Loucy (cell line): ENCODE measurements around the gene MBD2.

Source experiments
- H2AFZ ChIP-seq: fragments of 200-600 bp; sonication (generic); 2 replicates; pipeline ENCODE4 v1.6.0; 2016; ENCODE audit warnings: antibody characterized with exemption, mild to moderate bottlenecking, low read length, moderate library complexity
- H3F3A ChIP-seq: fragments of 200-600 bp; 2 replicates; pipeline ENCODE4 v1.6.0; 2016; ENCODE audit warnings: antibody characterized with exemption, low read depth, mild to moderate bottlenecking
- H3K27me3 ChIP-seq: fragments of 200-600 bp; sonication (generic); 2 replicates; pipeline ENCODE4 v1.6.1; 2014; ENCODE audit warnings: low read length, mild to moderate bottlenecking; ENCODE audit not compliant: insufficient read depth, poor library complexity, severe bottlenecking
- H3K36me3 ChIP-seq: fragments of 200-600 bp; sonication (generic); 2 replicates; pipeline ENCODE4 v1.6.1; 2016; ENCODE audit warnings: low read length; ENCODE audit not compliant: insufficient read depth
- H3K4me1 ChIP-seq: fragments of 200-600 bp; sonication (generic); 2 replicates; pipeline ENCODE4 v1.5.1; 2014; ENCODE audit warnings: low read length, mild to moderate bottlenecking; ENCODE audit not compliant: insufficient read depth, poor library complexity, severe bottlenecking
- H3K4me2 ChIP-seq: fragments of 200-600 bp; sonication (generic); 2 replicates; pipeline ENCODE4 v1.6.0; 2014; ENCODE audit warnings: antibody characterized with exemption, low read length, low read depth, mild to moderate bottlenecking; ENCODE audit not compliant: poor library complexity, severe bottlenecking
- H3K4me3 ChIP-seq: fragments of 200-600 bp; sonication (generic); 2 replicates; pipeline ENCODE4 v1.5.1; 2014; ENCODE audit warnings: low read length, mild to moderate bottlenecking, mixed read lengths; ENCODE audit not compliant: poor library complexity, severe bottlenecking
- H3K79me2 ChIP-seq: fragments of 200-600 bp; sonication (generic); 2 replicates; pipeline ENCODE4 v1.6.1; 2014; ENCODE audit warnings: low read length; ENCODE audit not compliant: insufficient read depth
- H3K9ac ChIP-seq: fragments of 200-600 bp; sonication (generic); 2 replicates; pipeline ENCODE4 v1.6.0; 2014; ENCODE audit warnings: mild to moderate bottlenecking, low read depth, low read length, moderate library complexity; ENCODE audit not compliant: poor library complexity, severe bottlenecking
- H3K9me2 ChIP-seq: fragments of 200-600 bp; sonication (generic); replicated peaks from 2 replicates; pipeline ENCODE4 v1.6.1; 2016; ENCODE audit warnings: low read depth, low read length, mixed read lengths
- H3K9me3 ChIP-seq: fragments of 200-600 bp; sonication (generic); 2 replicates; pipeline ENCODE4 v1.6.1; 2014; ENCODE audit warnings: mild to moderate bottlenecking, antibody characterized with exemption, low read length, low read depth; ENCODE audit not compliant: insufficient read depth
- H4K20me1 ChIP-seq: fragments of 200-600 bp; sonication (generic); 2 replicates; pipeline ENCODE4 v1.6.0; 2014; ENCODE audit warnings: antibody characterized with exemption, low read length, mild to moderate bottlenecking; ENCODE audit not compliant: insufficient read depth, poor library complexity, severe bottlenecking
- EZH2phosphoT487 ChIP-seq: fragments of 200-600 bp; IDR thresholded peaks from 2 replicates; pipeline ENCODE4 v1.6.1; 2018; ENCODE audit warnings: antibody characterized with exemption, mild to moderate bottlenecking, moderate library complexity, borderline replicate concordance
- TF ChIP-seq, protein P1 (sequence below): fragments of 200-600 bp; sonication (generic); conservative IDR thresholded peaks from 2 replicates; pipeline ENCODE4 v1.5.1; 2014; ENCODE audit warnings: mild to moderate bottlenecking, antibody characterized with exemption, low read length

Gene MBD2

GRCh38 chr18:54151376-54151775, 73.1 kb downstream of the MBD2 start:
- TF ChIP-seq EZH2phosphoT487: no peak
- TF ChIP-seq, protein P1, sequence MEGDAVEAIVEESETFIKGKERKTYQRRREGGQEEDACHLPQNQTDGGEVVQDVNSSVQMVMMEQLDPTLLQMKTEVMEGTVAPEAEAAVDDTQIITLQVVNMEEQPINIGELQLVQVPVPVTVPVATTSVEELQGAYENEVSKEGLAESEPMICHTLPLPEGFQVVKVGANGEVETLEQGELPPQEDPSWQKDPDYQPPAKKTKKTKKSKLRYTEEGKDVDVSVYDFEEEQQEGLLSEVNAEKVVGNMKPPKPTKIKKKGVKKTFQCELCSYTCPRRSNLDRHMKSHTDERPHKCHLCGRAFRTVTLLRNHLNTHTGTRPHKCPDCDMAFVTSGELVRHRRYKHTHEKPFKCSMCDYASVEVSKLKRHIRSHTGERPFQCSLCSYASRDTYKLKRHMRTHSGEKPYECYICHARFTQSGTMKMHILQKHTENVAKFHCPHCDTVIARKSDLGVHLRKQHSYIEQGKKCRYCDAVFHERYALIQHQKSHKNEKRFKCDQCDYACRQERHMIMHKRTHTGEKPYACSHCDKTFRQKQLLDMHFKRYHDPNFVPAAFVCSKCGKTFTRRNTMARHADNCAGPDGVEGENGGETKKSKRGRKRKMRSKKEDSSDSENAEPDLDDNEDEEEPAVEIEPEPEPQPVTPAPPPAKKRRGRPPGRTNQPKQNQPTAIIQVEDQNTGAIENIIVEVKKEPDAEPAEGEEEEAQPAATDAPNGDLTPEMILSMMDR: no peak
- Histone ChIP-seq H3K36me3 (peaks cover 49% of the 10 kb centered on the region; the same call in 1 of the 2 replicates), H3K4me1 (no peaks in the 10 kb centered on the region), H2AFZ (no peak overlapping the region), H3K79me2 (no peaks in the 10 kb centered on the region), H3K9me3 (no peaks in the 10 kb centered on the region), H3K9me2 (no peaks in the 10 kb centered on the region), H3K27me3 (no peaks in the 10 kb centered on the region), H3K4me2 (no peak overlapping the region), H4K20me1 (no peaks in the 10 kb centered on the region), H3F3A (no peaks in the 10 kb centered on the region), H3K4me3 (no peak overlapping the region), H3K9ac (no peak overlapping the region)

GRCh38 chr18:54150226-54150625, 74.2 kb downstream of the MBD2 start:
- Histone ChIP-seq H3K4me2 (no peak overlapping the region), H3F3A (no peaks in the 10 kb centered on the region), H3K9me2 (no peaks in the 10 kb centered on the region), H3K4me3 (no peak overlapping the region), H3K79me2 (no peaks in the 10 kb centered on the region), H2AFZ (no peak overlapping the region), H3K36me3 (peaks cover 38% of the 10 kb centered on the region; the same call in 1 of the 2 replicates), H3K9ac (no peak overlapping the region), H3K4me1 (no peaks in the 10 kb centered on the region), H3K27me3 (no peaks in the 10 kb centered on the region), H3K9me3 (no peaks in the 10 kb centered on the region), H4K20me1 (no peaks in the 10 kb centered on the region)
- TF ChIP-seq, protein P1: no peak
- TF ChIP-seq EZH2phosphoT487: no peak

DNA sequence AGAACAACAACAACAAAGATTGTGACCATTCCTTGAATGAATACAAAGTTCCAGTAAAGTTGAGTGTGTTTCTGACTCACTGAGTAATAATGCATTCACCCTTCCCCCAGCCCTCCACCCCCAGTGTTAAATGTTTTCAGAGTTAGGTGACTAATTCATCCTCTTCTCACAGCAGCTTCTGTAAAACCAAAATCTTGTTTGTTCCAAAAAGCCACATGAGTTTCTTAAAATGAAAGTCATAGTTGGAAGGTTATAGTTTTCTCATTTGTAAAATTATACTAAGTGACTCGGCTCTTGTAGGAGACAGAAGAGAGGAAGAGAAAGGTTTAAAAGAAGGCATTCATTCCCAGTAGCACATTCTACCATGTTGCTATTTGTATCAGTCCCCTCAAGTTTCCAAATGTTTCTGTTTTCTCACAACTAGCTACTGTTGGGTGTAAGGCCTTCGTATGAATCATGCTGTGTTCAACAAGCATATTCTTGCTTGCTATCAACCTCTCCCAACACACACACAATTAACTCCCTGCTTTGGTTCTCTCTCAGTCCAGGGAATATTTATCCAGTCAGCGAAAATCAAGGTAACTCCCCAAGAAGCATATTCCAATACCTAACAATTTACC, 75.3 kb downstream of the MBD2 start:
- H3K4me1 ChIP-seq: no peaks in the 10 kb centered on the region
- H4K20me1 ChIP-seq: no peaks in the 10 kb centered on the region
- no peak overlapping the region for H3K4me2 ChIP-seq
- H2AFZ ChIP-seq: no peak overlapping the region
- no peak for TF ChIP-seq EZH2phosphoT487
- TF ChIP-seq, protein P1: no peak
- no peaks in the 10 kb centered on the region for H3K79me2 ChIP-seq
- no peak overlapping the region for H3K4me3 ChIP-seq
- no peaks in the 10 kb centered on the region for H3F3A ChIP-seq
- H3K36me3 ChIP-seq: peaks cover 28% of the 10 kb centered on the region; the same call in 1 of the 2 replicates
- H3K9me2 ChIP-seq: no peaks in the 10 kb centered on the region
- no peaks in the 10 kb centered on the region for H3K9me3 ChIP-seq
- H3K27me3 ChIP-seq: no peaks in the 10 kb centered on the region
- no peak overlapping the region for H3K9ac ChIP-seq
